Lung (tissue), 12 donors: Measurements from ENCODE around the gene DHX8. TPM values are rescaled to one million over a fixed set of nuclear protein-coding genes. Genes with fewer than 3 reads are reported as not detected.

Experiments
- ATAC-seq: fragments of 200-7000 bp; cut with Tn5 transposase; one replicate; pipeline ENCODE4 v1.9.1; 2020; ENCODE audit warnings: moderate number of reproducible peaks; ENCODE audit not compliant: insufficient read depth, low FRiP score
- DNase-seq, 3 donors: peaks; one replicate each; pipeline ENCODE4 v3.0.0-alpha.2; 2013 to 2017
- H3K27ac ChIP-seq, 2 donors: one replicate each; pipeline ENCODE4 v1.5.1; 2013; ENCODE audit warnings: mild to moderate bottlenecking in 2 of 2, moderate library complexity in 2 of 2, control low read depth in 1 of 2, inconsistent platforms in 1 of 2, low read depth in 1 of 2, low read length in 1 of 2
- H3K27me3 ChIP-seq, 3 donors: one replicate each; pipeline ENCODE4 v1.5.1; 2013; ENCODE audit warnings: low read length in 2 of 3; ENCODE audit not compliant: control insufficient read depth in 3 of 3, insufficient read depth in 3 of 3
- H3K36me3 ChIP-seq, 4 donors: one replicate each; pipeline ENCODE4 v1.5.1; 2013; ENCODE audit warnings: low read length in 4 of 4, mild to moderate bottlenecking in 1 of 4, moderate library complexity in 1 of 4; ENCODE audit not compliant: control insufficient read depth in 4 of 4, insufficient read depth in 4 of 4
- H3K4me1 ChIP-seq, 5 donors: one replicate each; pipeline ENCODE4 v1.5.1; 2013; ENCODE audit warnings: low read length in 5 of 5, mild to moderate bottlenecking in 2 of 5, moderate library complexity in 1 of 5; ENCODE audit not compliant: control insufficient read depth in 5 of 5, insufficient read depth in 5 of 5
- H3K4me3 ChIP-seq: one replicate; pipeline ENCODE4 v1.5.1; 2013; ENCODE audit warnings: mild to moderate bottlenecking, control low read depth, moderate library complexity
- H3K9ac ChIP-seq, 2 donors: one replicate each; pipeline ENCODE4 v1.5.1; 2013; ENCODE audit warnings: low read length in 2 of 2, control low read depth in 1 of 2; ENCODE audit not compliant: insufficient read depth in 1 of 2
- H3K9me3 ChIP-seq, 4 donors: one replicate each; pipeline ENCODE4 v1.5.1; 2013; ENCODE audit warnings: low read length in 3 of 4, mild to moderate bottlenecking in 1 of 4, moderate library complexity in 1 of 4; ENCODE audit not compliant: control insufficient read depth in 4 of 4, insufficient read depth in 3 of 4
- WGBS, 2 donors: extraction: QIAGEN DNeasy Blood & Tissue Kit; methylation state at CpG; one replicate each; pipeline ENCODE4 v1.1.7; 2013; 5-methylcytosine and 5-hydroxymethylcytosine counted together
- polyA plus RNA-seq, 2 donors: library from polyadenylated mRNA; stranded (reverse); fragments of 200-250 nt; gene quantifications; one replicate each; pipeline ENCODE4 v1.2.1, GENCODE V29; 2013
- total RNA-seq, 2 donors: library from RNA; depleted of rRNA in 1 of 2; stranded (reverse); fragments of >200 nt in 1 of 2; gene quantifications; one replicate each; pipeline ENCODE4 v1.2.1, GENCODE V29; 2014 to 2021
- TF ChIP-seq, protein P1 (sequence below): IDR thresholded peaks from 2 replicates; pipeline ENCODE4 v1.5.1; 2012; ENCODE audit warnings: mild to moderate bottlenecking; ENCODE audit errors: control extremely low read depth, extremely low read depth
- donor health status: control.
- donor health status: control.
- donor health status: Bipolar disorder and iron deficiency.
- donor health status: healthy.
- donor health status: DM: yes; HTN: yes; CAD: no.

The DHX8 gene
- total and polyA plus RNA-seq, 4 donors, result 24.7 to 45.1 (median 38.2) TPM

DNA sequence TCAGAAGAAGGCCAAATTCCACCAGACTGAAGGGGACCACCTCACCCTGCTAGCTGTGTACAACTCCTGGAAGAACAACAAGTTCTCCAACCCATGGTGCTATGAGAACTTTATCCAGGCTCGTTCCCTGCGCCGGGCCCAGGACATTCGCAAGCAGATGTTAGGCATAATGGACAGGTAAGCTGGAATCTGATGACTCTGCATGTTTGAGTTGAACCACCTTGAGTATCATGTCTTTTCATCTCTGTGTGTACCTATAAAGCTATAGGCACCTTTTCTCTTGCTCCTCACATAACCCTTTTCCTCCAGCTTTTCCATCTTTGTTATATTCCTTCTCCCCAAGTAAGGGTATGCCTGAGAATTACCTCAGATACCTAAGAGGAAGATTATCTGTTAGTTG, 37.6 kb downstream of the DHX8 start:
- no peak overlapping the region for H3K9ac ChIP-seq
- H3K9me3 ChIP-seq, result no peaks in the 10 kb centered on the region
- TF ChIP-seq, protein P1, sequence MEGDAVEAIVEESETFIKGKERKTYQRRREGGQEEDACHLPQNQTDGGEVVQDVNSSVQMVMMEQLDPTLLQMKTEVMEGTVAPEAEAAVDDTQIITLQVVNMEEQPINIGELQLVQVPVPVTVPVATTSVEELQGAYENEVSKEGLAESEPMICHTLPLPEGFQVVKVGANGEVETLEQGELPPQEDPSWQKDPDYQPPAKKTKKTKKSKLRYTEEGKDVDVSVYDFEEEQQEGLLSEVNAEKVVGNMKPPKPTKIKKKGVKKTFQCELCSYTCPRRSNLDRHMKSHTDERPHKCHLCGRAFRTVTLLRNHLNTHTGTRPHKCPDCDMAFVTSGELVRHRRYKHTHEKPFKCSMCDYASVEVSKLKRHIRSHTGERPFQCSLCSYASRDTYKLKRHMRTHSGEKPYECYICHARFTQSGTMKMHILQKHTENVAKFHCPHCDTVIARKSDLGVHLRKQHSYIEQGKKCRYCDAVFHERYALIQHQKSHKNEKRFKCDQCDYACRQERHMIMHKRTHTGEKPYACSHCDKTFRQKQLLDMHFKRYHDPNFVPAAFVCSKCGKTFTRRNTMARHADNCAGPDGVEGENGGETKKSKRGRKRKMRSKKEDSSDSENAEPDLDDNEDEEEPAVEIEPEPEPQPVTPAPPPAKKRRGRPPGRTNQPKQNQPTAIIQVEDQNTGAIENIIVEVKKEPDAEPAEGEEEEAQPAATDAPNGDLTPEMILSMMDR, result no peak
- no peaks in the 10 kb centered on the region for H3K27me3 ChIP-seq
- no peak for ATAC-seq
- H3K27ac ChIP-seq, result no peak overlapping the region
- H3K36me3 ChIP-seq, result peaks cover 52 to 64% (median 57%) of the 10 kb centered on the region in 4 donors
- H3K4me1 ChIP-seq, result peaks cover 0 to 2% (median 0%) of the 10 kb centered on the region in 5 donors
- DNase-seq, result no peak
- WGBS, 2 donors, result 95 to 97% methylated on average over 4 of the region's 4 CpGs
- H3K4me3 ChIP-seq, result no peak overlapping the region

DNA sequence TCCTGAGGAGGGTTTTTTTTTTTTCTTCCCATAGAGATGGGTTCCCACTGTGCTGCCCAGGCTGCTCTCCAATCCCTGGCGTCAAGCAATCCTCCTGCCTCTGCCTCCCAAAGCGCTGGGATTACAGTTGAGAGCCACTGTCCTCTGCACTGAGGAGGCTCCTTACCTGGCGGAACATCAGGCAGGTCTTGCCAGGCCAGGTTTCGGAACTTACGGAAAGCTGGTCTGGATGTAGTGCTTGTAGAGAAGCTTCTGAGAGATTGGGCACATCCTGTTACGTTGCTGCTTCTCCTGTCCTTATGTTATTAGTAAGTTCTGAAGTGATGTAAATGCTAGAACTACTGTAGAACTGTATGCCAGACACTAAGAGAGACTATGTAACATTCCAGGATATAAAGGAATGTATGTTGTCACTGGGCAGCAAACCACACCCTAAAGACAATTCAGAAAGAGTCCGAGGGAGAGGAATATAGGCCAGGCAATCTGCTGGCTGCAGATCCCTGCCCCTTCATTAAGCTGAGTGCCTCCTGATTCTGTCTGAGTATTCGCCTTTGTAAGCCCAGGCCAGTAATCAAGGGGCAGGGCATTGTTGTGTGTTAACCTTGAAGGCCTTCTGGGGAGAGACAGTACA, 41.3 kb downstream of the DHX8 start:
- no peak for ATAC-seq
- peaks cover 33 to 59% (median 38%) of the 10 kb centered on the region in 4 donors for H3K36me3 ChIP-seq

DNA sequence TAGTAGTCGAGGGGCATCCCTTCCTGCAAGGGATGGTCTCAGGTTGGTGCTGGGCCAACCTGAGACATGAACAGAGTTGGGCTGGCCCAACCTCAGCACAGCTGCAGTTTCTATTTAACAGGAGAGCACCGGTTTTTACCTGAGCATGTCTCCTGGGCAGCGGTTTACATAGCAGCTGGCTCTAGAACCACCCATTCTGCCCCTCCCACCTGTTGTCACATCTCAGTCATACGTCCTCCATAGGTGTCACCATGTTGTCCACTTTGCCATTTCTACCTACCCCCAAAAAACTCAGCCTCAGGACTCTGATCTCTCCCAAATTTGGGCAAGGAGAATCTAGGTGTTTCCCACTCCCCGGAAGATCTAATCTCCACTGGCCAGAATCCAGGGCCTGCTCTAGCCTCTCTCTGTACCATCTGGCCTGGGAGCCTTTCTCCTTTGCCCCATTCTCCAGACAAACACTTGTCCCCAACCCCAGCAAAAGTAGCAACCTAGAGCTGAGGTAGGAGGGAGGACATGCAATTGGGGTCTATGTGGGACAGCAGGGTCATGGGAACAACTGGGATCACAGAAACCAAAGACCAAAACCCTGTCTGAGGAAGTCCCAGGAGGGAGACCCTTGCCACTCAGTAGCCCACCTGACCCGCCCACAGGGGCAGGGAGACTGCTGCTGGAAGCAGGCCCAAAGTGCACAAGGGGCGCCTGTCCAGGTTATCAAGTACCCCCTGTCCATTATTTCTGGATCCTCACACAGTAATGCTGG, 43.3 kb downstream of the DHX8 start:
- H3K4me1 ChIP-seq, result peaks cover 8 to 22% (median 13%) of the 10 kb centered on the region in 5 donors
- H3K9me3 ChIP-seq, result no peaks in the 10 kb centered on the region
- H3K36me3 ChIP-seq, result peaks cover 22 to 43% (median 25%) of the 10 kb centered on the region in 4 donors
- H3K9ac ChIP-seq, result no peak overlapping the region
- H3K27ac ChIP-seq, result no peak overlapping the region
- ATAC-seq (no peak), DNase-seq (no peak)
- WGBS, 2 donors, result 91% methylated on average over 7 of the region's 7 CpGs
- no peak overlapping the region for H3K4me3 ChIP-seq
- no peaks in the 10 kb centered on the region for H3K27me3 ChIP-seq
- TF ChIP-seq, protein P1, result no peak

More for the DNA sequence above, 41.3 kb downstream of the DHX8 start:
- Histone ChIP-seq H3K27ac (no peak overlapping the region), H3K27me3 (no peaks in the 10 kb centered on the region), H3K4me3 (no peak overlapping the region), H3K9ac (no peak overlapping the region), H3K4me1 (peaks cover 0 to 6% (median 4%) of the 10 kb centered on the region in 5 donors), H3K9me3 (no peaks in the 10 kb centered on the region)
- DNase-seq, result no peak
- WGBS, 2 donors, result 93 to 94% methylated on average over 8 of the region's 8 CpGs
- TF ChIP-seq, protein P1, result no peak
